Measurements from ENCODE around the gene SORBS1. TPM values are rescaled to one million over a fixed set of nuclear protein-coding genes. Genes with fewer than 3 reads are reported as not detected.

SORBS1 gene
- total RNA-seq, 2 donors from 2014 or later, result 16.7 to 17.9 TPM

- no peaks in the 10 kb centered on the region for H3K4me1 ChIP-seq (ENCODE audit: control insufficient read depth, insufficient read depth, low read length)
- H3K36me3 Mint-ChIP-seq (ENCODE audit: low read depth), result no peaks in the 10 kb centered on the region
These were observed 17.4 kb upstream of the SORBS1 start for GRCh38 chr10:95578619-95579018.

DNA sequence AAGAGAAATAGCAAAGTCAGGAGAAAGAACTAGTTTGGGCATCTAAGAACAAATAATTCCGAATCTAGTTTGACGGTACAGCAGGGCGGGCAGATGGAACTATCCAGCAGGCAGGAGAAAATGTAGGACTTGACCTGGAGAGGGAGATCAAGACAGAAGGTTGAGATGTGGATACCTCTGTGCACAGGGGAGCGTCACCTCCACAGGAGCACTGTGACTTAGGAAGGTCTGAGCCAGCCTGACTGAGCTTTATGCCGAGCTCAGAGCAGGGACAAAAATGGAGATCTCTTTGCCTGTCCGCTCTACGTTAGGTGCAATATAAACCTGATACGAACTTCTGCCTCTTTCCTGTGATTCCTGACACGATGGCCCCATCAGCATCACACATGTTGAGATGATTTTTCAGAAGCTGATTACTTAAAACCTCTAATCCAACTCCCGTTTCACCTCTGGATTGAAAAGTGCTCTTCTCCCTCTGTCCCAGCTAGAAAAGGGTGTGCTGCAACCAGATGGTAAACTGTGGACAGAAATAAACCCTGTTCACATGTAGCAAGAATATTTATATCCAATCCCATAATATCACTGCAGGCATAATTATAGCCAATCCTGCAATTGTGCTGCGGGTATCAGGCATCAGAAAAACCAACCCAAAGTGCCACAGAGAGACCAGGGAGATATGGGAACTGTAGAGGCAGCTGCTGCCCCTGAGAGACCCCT, 13.6 kb upstream of the SORBS1 start:
- no peaks in the 10 kb centered on the region for H3K9me3 Mint-ChIP-seq
- Histone ChIP-seq H3K4me3 (ENCODE audit: low read length) (no peak overlapping the region), H3K27me3 (ENCODE audit: control insufficient read depth, insufficient read depth, low read length, poor library complexity, severe bottlenecking) (peaks cover 5% of the 10 kb centered on the region), H3K9me3 (ENCODE audit: control insufficient read depth, low read length) (no peaks in the 10 kb centered on the region), H3K4me1 (ENCODE audit: control insufficient read depth, insufficient read depth, low read length) (no peaks in the 10 kb centered on the region), H3K36me3 (ENCODE audit: control insufficient read depth, insufficient read depth, low read length) (no peaks in the 10 kb centered on the region), H3K9ac (ENCODE audit: extremely low read depth, low read length, poor library complexity, severe bottlenecking) (no peak overlapping the region), H3K27ac (ENCODE audit: low read depth, low read length) (no peak overlapping the region)
- TF ChIP-seq, protein P1, sequence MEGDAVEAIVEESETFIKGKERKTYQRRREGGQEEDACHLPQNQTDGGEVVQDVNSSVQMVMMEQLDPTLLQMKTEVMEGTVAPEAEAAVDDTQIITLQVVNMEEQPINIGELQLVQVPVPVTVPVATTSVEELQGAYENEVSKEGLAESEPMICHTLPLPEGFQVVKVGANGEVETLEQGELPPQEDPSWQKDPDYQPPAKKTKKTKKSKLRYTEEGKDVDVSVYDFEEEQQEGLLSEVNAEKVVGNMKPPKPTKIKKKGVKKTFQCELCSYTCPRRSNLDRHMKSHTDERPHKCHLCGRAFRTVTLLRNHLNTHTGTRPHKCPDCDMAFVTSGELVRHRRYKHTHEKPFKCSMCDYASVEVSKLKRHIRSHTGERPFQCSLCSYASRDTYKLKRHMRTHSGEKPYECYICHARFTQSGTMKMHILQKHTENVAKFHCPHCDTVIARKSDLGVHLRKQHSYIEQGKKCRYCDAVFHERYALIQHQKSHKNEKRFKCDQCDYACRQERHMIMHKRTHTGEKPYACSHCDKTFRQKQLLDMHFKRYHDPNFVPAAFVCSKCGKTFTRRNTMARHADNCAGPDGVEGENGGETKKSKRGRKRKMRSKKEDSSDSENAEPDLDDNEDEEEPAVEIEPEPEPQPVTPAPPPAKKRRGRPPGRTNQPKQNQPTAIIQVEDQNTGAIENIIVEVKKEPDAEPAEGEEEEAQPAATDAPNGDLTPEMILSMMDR (conservative IDR thresholded peaks at IDR 0.05), result no peak
- H3K27ac Mint-ChIP-seq, result no peak overlapping the region
- H3K36me3 Mint-ChIP-seq (ENCODE audit: low read depth), result no peaks in the 10 kb centered on the region
- no peak for DNase-seq
- H3K4me3 Mint-ChIP-seq, result no peak overlapping the region
- H3K27me3 Mint-ChIP-seq (ENCODE audit: insufficient read depth), result peaks cover 6% of the 10 kb centered on the region
- H3K4me1 Mint-ChIP-seq, result peaks cover 4% of the 10 kb centered on the region
- WGBS, 2 experiments (ENCODE audit: insufficient coverage in 1 of 2, insufficient read length in 1 of 2), result 79 to 83% methylated on average over 10 to 11 of the region's 11 CpGs

More at GRCh38 chr10:95578619-95579018, 17.4 kb upstream of the SORBS1 start:
- no peak overlapping the region for H3K4me3 Mint-ChIP-seq
- 86 to 100% methylated on average over 1 to 2 of the region's 2 CpGs for WGBS, 2 experiments (ENCODE audit: insufficient coverage in 1 of 2, insufficient read length in 1 of 2)
- peaks cover 5% of the 10 kb centered on the region for H3K27me3 ChIP-seq (ENCODE audit: control insufficient read depth, insufficient read depth, low read length, poor library complexity, severe bottlenecking)
- no peak overlapping the region for H3K27ac Mint-ChIP-seq
- no peaks in the 10 kb centered on the region for H3K9me3 Mint-ChIP-seq
- no peak overlapping the region for H3K27ac ChIP-seq (ENCODE audit: low read depth, low read length)
- H3K4me1 Mint-ChIP-seq, result peaks cover 4% of the 10 kb centered on the region
- peaks cover 14% of the 10 kb centered on the region for H3K27me3 Mint-ChIP-seq (ENCODE audit: insufficient read depth)
- no peak for DNase-seq
- H3K9ac ChIP-seq (ENCODE audit: extremely low read depth, low read length, poor library complexity, severe bottlenecking), result no peak overlapping the region
- H3K9me3 ChIP-seq (ENCODE audit: control insufficient read depth, low read length), result no peaks in the 10 kb centered on the region
- no peaks in the 10 kb centered on the region for H3K36me3 ChIP-seq (ENCODE audit: control insufficient read depth, insufficient read depth, low read length)
- H3K4me3 ChIP-seq (ENCODE audit: low read length), result no peak overlapping the region
- TF ChIP-seq, protein P1 (conservative IDR thresholded peaks at IDR 0.05), result no peak

GRCh38 chr10:95573964-95574604, 12.9 kb upstream of the SORBS1 start:
- H3K4me3 Mint-ChIP-seq, result no peak overlapping the region
- H3K27me3 ChIP-seq (ENCODE audit: control insufficient read depth, insufficient read depth, low read length, poor library complexity, severe bottlenecking), result peaks cover 5% of the 10 kb centered on the region

More at GRCh38 chr10:95573964-95574604, 12.9 kb upstream of the SORBS1 start:
- no peaks in the 10 kb centered on the region for H3K9me3 Mint-ChIP-seq
- Histone ChIP-seq H3K4me3 (ENCODE audit: low read length) (no peak overlapping the region), H3K9me3 (ENCODE audit: control insufficient read depth, low read length) (no peaks in the 10 kb centered on the region), H3K27ac (ENCODE audit: low read depth, low read length) (no peak overlapping the region), H3K4me1 (ENCODE audit: control insufficient read depth, insufficient read depth, low read length) (no peaks in the 10 kb centered on the region), H3K36me3 (ENCODE audit: control insufficient read depth, insufficient read depth, low read length) (no peaks in the 10 kb centered on the region), H3K9ac (ENCODE audit: extremely low read depth, low read length, poor library complexity, severe bottlenecking) (no peak overlapping the region)
- peaks cover 6% of the 10 kb centered on the region for H3K27me3 Mint-ChIP-seq (ENCODE audit: insufficient read depth)
- H3K36me3 Mint-ChIP-seq (ENCODE audit: low read depth), result no peaks in the 10 kb centered on the region
- TF ChIP-seq, protein P1 (conservative IDR thresholded peaks at IDR 0.05), result no peak
- H3K4me1 Mint-ChIP-seq, result no peaks in the 10 kb centered on the region
- H3K27ac Mint-ChIP-seq, result no peak overlapping the region
- no peak for DNase-seq
- 91 to 100% methylated on average over 4 to 5 of the region's 6 CpGs for WGBS, 2 experiments (ENCODE audit: insufficient coverage in 1 of 2, insufficient read length in 1 of 2)

Measured in endodermal cell (in vitro differentiated cells).